ENCODE results near the gene ZCWPW1.

GRCh38 chr7:100464210-100464660, 35.7 kb upstream of the ZCWPW1 start, which contains the start of gene SPACDR:
- TF ChIP-seq CTCF (IDR thresholded peaks at IDR 0.05) (no peak), EZH2 (IDR thresholded peaks at IDR 0.05; ENCODE audit: borderline replicate concordance, insufficient read depth, low read depth, low read length, poor library complexity, severe bottlenecking) (no peak)

All from B cell (primary cell).